GM08714 (cell line): ENCODE measurements around the gene PPTC7.

Source experiments
- H3K4me3 ChIP-seq: fragments of 200-500 bp; sonication (Bioruptor generic); 2 replicates; pipeline ENCODE4 v1.5.1; 2014; ENCODE audit warnings: mild to moderate bottlenecking, low read length, inconsistent platforms
- ZNF274 ChIP-seq: IDR thresholded peaks from 2 replicates; pipeline ENCODE4 v1.6.1; 2012; ENCODE audit warnings: mild to moderate bottlenecking, low read depth, low read length

The PPTC7 gene

DNA sequence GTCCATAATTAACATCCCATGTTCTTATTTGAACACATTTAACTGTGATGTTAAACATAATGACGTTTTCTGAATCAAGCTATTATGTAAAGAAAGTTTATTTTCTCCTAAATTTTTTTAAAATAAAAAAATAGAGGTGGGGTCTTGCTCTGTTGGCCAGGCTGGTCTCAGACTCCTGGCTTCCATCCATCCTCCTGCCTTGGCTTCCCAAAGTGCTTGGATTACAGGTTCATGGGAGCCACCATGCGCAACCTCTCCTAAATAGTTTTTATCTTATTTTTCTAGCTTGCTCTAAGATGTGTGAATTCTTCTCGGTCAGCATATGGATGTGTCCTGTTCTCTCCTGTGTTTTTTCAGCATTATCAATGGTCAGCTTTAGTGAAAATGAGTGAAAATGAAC, 77.8 kb downstream of the PPTC7 start:
- no peak overlapping the region for H3K4me3 ChIP-seq
- TF ChIP-seq ZNF274: no peak

GRCh38 chr12:110503432-110503831, 79.7 kb downstream of the PPTC7 start:
- TF ChIP-seq ZNF274: no peak

DNA sequence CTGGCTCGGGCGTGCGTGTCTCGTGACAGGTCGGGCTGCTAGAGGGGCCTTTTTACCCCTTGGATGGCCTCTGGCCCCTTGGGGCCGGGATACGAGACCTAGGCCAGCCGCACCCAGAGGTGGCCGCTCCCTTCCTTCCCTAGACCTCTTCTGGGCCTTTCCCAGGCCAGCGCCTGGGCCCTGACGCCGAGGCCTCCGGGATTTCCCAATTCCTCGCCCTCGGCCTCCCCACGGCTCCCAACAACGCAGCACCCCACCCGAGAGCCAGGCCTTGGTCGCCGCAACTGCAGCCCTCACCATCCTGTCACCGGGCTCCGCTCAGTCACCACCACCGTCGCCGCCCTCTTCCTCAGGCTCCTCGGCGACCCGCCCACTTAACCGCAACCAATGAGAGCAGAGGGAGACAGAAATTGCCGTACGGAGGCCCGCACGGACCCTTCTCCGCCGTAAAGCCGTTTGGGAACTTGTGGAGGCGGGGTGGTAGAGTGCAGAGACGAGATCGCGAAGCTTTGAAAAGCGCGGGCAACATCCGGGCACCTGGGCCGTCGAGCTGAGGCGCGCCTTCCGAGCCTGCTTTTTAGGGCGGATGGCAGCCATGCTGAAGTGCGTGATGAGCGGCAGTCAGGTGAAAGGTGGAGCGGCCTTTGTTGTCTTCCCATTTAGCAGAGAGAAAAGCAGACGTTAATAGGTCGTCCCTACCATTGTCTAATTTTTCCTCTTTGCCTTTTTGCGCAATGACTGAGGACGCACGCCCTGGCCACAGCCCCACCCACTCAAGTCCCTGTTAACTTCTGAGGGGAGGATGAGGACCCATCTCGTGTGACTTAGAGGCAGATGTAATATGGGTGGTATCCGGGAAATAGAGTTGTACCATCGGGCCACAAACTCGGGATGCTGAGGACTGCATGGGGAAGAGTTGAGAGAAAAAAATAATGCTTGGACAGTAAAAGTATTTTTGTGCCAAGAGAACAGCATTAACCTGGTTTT, 81.1 kb downstream of the PPTC7 start, which contains the start of the genes RAD9B and VPS29:
TSS of gene RAD9B (plus strand) at position 580 of the 987 bp plus-strand sequence. CDS start at position 587, 7 bp downstream.
TSS of gene VPS29 (minus strand) at position 360 of the 987 bp plus-strand sequence. CDS start at position 300, 60 bp downstream.
- H3K4me3 ChIP-seq: peak within 1 kb of the TSS; percentile 93
- TF ChIP-seq ZNF274: no peak

More at GRCh38 chr12:110503432-110503831, 79.7 kb downstream of the PPTC7 start:
- no peak overlapping the region for H3K4me3 ChIP-seq

DNA sequence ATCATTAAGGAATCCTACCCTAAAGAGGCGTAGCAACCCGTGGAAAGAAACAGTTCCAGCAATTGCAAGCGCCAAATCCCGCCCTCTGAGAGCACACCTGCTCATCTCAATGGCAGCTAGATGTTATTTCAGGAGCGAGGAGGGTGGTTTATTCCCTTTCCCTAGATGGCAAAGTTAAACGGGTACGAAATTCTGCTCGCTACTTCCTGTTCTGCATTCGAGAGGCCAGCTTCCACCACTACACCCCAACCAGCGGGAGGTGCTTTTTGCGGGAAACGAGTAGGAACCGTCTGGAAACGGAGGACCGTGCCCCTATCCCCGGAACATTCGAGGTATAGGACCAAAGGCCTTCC, 81.7 kb downstream of the PPTC7 start:
- H3K4me3 ChIP-seq: peak overlapping the region; percentile 93
- no peak for TF ChIP-seq ZNF274

- no peak for TF ChIP-seq ZNF274
- H3K4me3 ChIP-seq: no peak overlapping the region
These were observed 84.0 kb downstream of the PPTC7 start for GRCh38 chr12:110498984-110499706.
